Pons (tissue), 1 donor: ENCODE results near the gene HIGD2A.

Experiments
- DNase-seq: peaks from one replicate; pipeline ENCODE4 v3.0.0-alpha.2; 2016; ENCODE audit warnings: low spot score

Gene HIGD2A

DNA sequence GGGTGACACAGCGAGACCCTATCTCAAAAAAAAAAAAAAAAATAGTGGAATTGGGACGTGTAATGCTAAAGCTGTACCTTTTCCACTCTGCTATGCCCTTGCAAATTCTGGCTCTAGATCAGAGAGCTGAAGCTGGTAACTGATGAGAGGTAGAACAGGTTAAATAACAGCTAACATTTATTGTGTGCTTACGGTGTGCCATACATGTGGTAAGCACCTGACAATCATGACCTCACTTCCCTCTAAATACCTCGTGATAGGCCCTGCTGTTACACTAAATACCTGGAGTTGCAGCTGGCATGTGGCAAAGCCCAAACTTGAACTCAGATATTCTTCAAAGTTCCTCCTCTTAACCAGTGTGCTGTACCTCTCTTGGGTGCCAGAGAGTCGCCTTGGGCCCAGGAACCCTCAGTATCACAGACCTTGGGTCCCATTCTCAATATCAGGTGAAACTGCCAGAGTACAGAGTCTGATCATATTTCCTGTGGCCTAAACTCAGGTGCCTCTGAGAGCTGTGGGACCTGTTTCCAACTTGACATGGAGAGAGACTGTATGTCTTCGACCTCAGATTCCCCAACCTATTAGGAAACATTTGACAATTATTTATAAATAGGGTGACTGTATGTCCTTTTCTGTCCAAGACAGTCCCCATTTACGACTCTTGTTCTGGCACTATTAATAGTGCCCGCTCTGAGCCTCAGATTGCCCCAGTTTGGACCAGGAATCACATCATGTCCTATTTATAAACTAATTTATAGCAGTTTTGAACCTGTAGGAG, 18.4 kb upstream of the HIGD2A start:
- no peak for DNase-seq

DNA sequence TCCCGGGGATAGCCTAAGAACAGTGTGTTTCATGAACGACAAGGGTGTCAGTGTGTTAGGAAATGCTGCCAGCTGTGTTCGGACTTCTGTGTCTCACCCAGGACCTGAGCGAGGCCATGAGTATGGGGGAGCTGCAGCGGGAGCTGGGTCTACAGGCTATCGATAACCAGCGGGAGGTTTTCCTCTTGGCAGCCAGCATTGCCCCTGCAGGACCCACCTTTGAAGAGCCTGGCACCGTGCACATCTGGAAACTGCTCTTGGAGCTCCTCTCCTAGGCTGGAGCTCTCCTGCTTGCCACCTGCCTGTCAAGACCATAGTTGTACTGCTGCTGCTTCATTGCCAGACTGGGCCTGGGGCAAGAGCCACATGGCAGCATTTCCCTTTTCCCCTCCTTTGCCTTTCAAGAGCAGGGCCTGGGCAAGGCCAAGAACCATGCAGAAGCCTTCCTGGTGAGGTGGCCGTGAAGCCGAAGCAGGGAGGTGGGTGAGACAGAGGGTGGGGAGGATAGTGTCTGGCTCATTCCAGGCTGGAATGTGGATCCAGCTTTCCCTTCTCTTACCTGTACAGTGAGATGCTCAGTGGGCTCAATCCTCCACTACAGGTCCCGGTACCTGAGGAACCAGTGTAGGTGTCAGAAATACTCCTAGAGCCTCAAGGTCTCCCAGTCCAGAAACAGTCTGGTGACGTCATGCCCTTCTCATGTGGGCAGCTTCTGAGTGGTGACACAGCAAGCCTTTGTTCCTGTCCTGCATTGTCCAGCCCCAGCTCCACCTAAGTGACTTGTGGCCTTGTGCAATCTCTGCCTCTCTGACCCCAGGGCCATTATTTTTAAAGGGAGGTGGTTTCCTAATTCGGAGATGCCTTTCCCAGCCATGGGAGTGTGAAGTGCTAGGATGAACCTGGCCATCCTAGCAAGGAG, 16.7 kb upstream of the HIGD2A start:
- DNase-seq: peak; percentile 73

DNA sequence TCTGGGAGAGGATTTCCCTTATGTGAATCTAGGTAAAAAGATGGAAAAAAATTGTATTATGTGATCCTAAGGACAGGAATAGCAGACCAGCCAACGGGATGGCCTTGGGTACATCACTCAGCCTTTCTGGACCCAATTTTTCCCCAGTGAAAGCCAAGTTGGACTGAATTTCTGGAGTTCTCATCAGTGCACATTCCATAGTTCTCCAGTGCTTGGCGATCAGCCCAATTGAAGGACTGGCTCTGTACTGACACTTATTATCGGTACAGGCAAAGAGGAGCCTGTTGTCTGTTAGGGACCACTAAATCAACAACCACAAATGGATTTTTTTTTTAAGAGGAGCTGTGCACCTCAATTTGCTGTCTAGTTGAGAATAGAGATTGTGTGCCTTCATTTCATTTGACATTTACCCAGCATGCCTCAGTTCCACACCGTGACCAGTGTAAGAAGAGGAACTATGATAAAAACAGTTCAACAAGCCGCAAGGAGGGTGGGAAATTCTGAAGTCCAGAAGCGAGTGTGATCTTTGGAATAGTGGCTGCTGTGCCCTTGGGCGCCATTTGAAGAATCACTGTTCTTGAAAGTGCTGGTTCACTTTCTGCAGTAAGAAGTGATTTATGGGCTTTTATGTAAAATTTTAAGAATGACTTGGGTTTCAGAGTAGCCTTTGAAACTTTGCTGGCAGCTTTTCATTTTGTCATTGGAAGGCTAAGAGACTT, 15.3 kb upstream of the HIGD2A start:
- no peak for DNase-seq

DNA sequence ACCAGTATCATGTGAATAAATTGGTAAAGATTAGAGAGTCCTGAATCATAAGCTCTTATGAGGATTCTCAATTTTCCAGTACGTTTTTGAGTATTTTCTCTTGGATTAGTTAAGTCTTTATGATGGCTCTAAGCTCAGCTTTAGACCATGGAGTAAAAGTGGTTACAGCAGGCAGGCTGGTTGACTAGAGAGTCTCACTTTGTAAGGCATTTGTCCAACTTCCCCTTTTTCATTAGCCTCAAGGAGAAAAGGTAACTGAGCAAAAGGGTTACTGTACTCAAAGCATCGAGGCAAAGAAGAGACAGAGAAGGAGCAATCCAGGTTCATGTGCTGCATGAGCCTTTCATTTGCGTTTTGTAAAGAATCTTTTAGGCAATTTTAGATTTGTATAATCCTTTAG, 8.7 kb upstream of the HIGD2A start:
- no peak for DNase-seq

DNA sequence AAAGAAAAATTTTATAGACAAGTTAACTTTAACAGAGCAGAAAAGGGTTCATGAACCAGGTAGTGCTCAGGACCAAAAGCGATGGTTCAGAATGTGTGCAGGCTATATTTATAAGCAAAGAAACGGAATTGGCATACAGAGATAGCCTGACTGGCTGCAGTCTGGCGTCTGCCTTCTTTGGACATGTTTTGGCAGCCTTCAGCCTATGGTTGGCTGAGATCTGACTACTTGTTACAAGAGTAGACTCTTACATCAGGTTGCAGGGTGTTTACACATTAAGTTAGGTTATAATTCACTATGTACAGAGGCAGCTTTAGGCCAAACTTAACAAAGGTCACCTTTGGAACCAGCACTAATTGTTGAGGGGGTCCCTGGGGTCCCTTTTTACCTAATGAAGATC, 7.1 kb upstream of the HIGD2A start:
- no peak for DNase-seq

DNA sequence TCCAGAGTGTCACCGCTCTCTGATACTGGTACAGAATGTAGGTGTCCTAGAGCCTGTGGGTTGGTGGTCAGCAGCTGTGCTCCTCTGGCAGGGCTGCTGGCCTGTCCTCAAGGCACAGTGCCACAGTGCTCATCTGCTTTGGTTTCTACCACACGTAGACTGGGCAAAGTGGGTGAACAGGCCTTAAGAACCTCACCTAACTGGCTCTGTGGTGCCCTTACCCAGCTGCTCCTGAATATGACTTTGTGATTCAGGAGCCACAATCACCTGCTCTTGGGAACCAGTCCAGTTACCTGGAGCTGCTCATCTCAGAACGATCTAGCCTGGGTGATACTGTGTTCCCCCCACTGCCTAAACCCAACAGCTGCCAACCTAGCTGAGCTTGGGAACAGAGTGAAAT, 6.6 kb upstream of the HIGD2A start:
- DNase-seq: no peak

DNA sequence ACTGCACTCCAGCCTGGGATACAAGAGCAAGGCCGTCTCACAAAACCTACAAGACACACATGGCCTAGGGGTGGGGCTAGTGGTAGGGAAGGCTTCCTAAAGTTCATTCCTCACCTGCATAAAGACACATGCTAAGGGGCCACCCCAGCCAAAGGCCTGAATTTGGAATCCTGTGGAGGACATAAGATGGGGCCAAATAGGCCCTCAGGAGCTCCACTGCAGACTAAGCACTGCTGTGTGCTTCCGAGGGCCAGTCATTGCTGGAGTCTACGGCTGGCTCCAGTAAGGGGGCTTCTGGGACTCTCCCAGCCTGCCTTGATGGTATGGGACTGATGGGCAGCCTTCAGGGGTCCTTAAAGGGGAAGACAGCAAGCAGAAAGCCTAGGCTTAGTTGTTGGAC, 5.8 kb upstream of the HIGD2A start:
- no peak for DNase-seq

DNA sequence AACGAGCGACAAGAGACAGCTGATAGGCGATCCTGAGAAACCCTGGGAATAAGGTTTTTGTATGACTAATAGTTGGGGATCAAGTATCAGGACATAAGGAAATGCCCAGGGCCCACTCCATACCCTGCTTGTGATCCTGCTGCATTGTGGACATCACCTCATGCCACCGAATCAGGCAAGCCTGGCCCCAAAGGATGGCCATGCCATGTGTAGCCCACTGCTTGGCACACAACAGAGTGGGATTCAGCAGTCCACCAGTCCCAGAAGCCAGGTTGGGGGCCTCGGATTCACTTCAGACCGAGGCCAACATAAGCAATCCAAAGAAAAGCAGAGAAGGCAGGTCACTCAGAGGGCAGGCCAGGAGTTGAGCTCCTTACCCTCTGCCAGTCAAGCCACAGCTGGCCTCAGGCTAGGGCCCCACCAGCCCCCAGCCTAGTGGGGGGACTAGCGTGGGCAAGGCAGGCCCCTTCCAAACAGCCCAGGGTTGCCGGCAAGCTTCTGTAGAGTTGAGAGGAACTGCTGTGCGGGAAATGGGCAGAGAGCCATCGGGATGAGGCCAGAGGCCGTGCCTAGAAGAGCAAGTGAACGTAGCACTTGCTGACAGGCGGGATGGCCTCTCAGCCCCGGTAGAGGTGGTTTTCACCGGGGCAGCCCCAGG, 5.2 kb upstream of the HIGD2A start:
- no peak for DNase-seq

DNA sequence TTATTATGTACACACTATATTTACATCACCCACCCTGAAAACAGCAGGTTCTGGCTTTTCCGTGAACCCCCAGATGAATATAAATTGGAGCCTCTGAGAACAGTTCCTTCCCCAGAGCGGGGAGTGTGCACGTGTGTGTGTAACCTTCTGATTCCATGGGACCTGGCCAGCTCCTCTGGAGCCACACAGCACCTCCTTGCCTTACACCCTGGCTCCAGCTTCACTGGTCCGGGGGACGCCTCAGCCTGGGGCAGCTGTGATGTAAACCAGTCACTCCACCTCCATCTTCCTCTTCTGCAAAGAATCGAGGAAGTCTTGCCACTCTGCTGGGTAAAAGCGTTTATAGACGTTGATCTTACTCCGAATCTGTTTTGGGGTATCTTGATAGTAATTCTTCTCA, 4.6 kb upstream of the HIGD2A start:
- DNase-seq: no peak

DNA sequence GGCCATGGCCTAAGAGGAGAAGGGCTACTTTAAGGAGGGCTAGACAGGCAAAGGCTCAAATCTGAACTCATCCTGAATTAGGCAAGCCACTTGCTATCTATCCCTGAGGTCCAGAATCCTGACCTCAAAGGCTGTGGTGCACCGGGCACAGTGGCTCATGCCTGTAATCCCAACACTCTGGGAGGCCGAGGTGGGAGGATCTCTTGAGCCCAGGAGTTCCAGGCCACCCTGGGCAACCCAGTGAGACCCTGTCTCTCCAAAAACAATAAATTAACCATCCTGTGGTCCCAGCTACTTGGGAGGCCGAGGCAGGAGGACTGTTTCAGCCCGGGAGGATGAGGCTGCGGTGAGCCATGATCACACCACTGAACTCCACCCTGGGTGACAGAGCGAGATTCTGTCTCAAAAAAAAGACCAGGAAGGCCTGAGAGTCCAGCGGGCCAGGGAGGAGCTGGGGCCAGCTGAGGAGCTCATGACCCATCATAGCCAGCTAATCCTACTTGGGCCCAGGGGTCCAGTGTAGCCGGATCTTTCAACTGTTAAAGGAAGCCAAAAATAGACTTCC, 4.1 kb upstream of the HIGD2A start:
- DNase-seq: no peak

DNA sequence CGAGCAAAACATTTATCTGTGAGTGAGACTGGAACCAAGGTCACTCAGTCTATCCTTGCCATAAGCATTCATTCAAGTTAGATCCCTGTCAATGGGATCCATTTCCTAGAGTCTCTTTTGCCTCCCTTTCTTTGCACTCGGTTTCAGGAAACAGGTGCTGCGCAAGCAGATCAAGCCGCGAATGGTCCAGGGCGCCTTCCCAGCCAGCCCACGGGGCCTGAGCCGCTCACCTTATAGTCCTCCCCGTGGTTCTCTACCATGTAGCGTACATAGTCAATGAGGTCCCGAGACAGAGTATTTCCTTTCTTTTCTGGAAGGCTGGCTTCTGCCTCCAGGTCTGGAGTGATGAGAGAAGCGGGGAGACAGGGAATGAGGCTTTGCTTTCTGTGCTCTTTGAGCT, 3.6 kb upstream of the HIGD2A start:
- no peak for DNase-seq

DNA sequence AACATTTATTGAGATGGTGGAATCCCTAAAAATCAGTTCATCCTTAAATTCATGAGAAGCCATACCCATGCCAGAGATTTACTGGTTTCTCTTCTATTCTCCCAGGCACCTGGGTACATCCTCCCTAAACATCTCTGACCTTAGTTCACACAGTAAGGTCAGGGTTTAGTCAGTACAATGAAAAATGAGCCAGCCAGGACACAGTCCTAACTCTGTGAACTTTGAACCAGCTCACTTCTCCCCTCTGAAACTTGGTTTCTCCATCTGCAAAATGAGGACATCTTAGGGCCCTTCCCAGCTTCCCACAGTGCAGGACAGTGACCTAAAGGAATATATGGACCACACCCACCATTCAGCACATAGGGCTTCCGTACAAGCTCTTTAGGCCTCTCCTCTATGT, 2.1 kb upstream of the HIGD2A start:
- DNase-seq: no peak

DNA sequence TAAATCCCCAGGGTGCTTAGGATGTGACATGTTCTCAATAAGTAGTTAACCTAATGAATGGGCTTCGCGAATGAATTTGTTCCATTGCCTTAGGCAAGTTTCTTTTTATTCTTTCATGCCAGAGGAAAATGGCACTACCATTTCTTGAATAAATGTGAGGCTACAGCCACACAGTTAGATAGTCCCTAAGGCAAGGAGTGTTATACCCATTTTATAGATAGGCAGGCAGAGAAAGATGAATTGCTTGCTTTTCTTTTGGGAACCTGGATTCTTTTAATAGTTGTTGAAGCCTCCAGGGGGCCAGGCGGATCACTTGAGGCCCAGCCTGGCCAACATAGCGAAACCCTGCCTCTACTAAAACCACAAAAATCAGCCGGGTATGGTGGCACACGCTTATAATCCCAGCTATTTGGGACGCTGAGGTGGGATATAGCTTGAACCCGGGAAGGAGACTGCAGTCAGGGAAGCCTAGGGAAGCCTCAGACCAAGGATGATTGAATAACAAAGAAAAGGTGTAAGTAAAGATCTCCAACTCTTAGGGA, 1.1 kb upstream of the HIGD2A start:
- DNase-seq: no peak

DNA sequence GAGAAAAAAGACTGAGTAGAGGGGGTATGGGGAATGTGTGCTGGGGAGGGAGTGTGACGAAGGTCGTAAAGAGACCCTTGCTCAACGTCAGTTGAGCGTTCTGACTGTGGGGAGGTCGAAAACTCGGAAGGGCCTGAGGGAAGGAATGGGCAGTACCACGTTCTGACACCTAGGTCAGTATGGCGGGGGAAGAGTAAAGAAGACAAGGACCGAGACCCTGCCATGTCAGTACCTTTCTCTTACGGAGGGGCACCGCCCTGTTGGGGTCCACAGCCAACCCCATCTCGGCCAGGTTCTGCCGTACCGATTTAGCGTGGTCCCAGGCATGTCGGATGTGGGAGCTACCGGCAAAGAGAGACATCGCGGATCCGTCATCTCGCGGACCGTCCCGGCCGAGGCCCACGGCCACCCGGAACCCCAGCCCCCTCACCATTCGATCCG, 528 bp upstream of the HIGD2A start:
- no peak for DNase-seq

DNA sequence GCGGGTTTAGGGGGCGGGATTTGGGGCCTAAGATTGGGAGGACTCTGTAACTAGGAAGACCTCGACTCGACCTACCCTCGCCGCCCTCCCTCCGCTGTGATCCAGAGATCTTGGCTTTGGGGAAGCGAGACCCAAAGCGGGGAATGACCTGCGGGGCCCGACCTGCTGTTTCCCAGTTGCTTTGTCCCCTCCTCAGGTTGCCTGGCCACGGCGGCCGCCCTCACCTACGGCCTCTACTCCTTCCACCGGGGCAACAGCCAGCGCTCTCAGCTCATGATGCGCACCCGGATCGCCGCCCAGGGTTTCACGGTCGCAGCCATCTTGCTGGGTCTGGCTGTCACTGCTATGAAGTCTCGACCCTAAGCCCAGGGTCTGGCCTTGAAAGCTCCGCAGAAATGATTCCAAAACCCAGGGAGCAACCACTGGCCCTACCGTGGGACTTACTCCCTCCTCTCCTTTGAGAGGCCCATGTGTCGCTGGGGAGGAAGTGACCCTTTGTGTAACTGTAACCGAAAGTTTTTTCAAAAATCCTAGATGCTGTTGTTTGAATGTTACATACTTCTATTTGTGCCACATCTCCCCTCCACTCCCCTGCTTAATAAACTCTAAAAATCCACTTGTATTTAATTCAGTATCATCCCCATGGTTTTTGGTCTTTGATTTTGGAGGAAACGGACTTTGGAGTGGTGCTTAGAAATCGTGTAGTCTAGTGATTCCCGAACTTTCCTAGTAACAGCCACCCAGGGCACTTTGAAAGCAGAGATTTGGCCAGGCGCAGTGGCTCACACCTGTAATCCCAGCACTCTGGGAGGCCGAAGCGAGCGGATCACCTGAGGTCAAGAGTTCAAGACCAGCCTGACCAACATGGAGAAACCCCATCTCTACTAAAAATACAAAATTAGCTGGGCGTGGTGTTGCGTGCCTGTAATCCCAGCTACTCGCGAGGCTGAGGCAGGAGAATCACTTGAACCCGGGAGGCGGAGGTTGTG, 878 bp downstream of the HIGD2A start:
- DNase-seq: no peak

DNA sequence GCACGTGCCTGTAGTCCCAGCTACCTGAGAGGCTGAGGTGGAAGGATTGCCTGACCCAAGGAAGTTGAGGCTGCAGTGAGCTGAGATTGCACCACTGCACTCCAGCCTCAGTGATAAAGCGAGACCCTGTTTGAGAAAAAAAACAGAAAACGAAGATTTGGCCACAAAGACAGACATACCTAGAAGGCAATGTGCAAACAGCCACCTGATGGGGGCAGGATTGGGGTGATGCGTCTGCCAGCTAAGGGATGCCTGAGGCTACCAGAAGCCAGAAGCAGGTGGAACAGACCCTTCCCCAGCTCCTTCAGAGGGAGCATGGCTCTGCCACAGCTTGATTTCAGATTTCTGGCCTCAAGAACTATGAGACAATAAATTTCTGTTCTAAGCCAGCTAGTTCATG, 2.9 kb downstream of the HIGD2A start:
- no peak for DNase-seq

DNA sequence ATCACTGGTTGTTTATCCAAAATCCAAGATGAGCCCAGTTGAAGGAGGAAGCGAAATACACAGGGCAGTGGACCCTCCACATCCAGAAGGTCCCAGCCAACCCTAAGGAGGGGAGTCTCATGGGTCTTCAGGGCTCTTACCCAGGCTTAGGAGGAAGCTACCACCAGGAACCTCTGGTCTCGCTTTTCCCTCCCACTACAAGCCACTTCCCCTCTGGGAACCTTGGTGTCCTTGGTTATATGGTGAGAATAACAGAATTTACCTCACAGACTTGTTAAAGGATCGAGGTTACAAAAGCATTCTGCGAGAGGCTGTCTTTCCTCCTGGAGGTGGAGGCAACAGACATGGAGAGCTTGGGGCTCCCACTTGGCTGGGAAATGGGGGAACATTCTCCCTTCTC, 3.4 kb downstream of the HIGD2A start:
- DNase-seq: no peak

DNA sequence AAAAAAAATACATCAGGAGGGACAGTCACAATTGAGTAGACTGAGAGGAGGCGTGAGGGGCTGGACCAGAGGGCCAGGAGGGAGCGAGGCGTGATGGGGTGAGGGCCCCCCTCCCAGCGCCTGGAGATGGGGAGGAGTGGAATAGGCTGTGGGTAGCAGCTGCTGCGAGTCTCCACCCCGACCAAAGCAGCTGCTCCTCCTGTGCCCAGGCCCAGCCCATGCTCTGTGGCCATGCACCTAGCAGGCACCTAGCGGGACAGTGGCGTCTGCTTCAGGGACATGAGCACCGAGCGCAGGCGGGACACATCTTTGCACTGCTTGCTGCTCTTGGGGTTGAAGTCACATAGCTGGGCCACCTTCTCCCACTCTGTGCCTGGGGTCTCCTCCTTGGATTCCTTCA, 4.0 kb downstream of the HIGD2A start:
- DNase-seq: no peak

DNA sequence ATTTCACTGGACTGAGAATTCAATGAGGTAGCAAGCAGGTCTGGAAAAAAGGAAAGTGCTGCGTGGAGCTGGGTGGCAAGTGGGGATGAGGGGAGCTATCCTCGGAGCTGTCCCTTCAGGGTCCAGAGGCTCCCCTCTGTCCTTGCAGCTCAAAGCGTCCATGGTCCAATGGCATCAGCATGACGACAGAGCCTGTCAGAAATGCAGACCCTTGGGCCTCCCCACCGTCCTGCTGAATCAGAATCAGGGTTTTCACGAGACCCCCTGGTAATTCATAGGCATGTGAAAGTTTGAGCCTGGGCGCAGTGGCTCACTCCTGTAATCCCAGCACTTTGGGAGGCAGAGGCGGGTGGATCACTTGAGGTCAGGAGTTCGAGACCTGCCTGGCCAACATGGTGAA, 5.5 kb downstream of the HIGD2A start:
- no peak for DNase-seq
